GM19351 (cell line): ENCODE results near the gene GPR108.

Source experiments
- ATAC-seq: cut with Tn5 transposase; IDR thresholded peaks from one replicate; pipeline ENCODE4 v1.9.1; 2021; ENCODE audit warnings: mild to moderate bottlenecking, moderate library complexity; ENCODE audit not compliant: unreplicated experiment

The GPR108 gene

DNA sequence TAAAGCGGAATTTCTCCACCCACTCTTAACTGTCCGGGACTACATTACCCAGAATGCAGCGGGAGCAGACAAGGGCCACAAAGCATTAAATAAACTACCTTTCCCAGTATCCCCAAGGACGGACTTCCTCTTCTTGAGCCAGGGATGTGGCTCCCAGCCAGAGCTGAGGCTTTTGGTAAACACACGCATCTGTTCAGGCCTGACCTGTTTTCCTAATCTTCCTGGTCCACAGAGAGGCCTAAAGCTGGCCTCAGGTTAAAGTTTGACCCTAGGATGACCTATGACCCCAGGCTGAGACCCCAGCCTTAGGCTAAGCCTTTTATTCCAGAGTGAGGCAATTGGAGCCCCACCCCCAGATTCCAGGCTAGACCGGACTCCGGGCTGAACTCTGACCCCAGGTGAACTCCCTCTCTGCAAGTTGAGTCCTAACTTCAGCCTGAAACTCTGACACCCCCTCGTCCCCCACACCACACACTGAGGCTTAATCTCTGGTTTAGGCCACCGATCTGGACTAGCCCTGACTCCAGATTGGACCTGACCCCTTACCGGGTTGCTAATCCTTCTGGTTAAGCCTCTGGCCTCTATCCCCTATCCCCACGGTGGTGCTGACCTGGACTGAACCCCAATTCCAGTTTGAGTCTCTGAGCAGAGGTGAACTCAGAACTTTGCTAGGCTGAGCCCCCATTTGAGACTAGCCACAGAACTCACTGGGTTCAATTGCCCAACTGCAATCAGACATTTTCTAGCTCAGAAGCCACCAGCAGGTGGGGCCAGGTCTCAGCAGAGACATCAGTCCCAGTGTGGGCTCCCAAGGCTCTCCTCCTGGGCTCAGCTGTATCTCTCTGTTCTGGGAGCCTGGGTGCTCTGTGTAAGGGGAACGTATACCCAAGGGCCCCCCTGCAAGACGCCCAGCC is 750 bp upstream of the GPR108 start:
- ATAC-seq = no peak

GRCh38 chr19:6736917-6737283 is 480 bp downstream of the GPR108 start:
- ATAC-seq = no peak

DNA sequence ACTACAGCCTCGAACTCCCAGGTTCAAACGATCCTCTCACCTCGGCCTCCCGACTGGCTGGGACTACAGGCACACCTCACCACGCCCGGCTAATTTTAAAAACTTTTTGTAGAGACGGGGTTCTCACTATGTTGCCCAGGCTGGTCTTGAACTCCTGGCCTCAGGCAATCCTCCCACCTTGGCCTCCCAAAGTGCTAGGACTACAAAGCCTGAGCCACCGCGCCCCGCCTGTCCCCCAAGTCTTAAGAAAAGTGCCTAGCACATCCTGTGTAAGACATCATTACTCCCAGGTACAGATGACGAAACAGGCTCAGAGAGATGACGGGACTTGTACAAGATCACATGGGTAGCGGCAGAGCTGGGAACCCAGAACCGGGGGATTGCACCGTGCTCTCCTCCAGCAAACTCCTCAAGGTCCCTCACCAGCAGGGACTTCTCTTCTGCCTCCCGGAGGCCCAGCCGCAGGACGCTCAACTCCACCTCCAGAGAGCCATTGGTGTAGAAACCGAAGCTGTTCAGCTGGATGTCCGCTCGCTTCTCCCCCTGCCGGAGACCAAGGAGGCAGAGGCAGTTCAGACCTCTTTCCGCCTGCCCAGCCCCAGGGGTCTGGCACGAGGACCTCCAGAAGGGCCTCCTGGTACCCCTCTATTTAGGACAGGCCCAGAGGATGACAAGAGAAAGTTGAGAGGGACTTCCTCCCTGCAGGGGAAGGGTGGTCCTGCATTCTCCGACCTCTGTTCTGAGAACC is 1.0 kb downstream of the GPR108 start:
- ATAC-seq = no peak

DNA sequence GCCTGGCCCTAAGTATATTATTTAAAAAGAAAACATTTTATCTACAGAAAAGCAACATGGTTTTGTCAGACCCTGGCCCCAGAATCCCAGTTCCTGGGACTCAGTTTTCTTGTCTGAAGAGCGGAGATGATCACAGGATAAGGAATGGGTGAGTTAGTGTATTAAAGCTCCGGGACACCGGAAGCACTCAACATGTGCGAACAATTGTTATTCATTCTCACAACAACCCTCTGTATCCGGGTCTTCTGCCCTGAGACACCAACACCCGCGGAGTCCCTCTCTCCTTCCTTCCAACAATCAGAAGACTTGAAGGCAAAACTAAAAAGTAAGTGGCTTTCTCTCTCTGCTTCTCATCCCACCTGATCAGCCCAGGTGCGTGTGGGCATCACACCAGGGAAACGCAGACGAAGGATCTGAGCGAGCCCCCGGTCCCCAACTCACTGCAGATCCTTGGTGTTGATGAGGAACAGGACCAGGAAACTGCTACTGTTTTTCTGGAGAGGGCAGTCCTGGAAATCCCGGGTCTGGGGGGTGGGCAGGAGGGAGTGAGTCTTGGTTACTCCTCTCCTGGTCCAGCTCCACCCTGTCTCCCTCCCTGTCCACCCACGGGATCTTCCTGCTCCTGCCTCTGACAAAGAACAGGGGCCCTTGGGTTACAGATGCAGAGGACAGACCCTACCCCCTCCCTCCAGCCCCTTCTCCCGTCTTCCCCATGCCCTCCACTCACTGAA is 2.0 kb downstream of the GPR108 start:
- ATAC-seq = no peak

GRCh38 chr19:6734096-6734696 is 3.2 kb downstream of the GPR108 start:
- no peak for ATAC-seq

DNA sequence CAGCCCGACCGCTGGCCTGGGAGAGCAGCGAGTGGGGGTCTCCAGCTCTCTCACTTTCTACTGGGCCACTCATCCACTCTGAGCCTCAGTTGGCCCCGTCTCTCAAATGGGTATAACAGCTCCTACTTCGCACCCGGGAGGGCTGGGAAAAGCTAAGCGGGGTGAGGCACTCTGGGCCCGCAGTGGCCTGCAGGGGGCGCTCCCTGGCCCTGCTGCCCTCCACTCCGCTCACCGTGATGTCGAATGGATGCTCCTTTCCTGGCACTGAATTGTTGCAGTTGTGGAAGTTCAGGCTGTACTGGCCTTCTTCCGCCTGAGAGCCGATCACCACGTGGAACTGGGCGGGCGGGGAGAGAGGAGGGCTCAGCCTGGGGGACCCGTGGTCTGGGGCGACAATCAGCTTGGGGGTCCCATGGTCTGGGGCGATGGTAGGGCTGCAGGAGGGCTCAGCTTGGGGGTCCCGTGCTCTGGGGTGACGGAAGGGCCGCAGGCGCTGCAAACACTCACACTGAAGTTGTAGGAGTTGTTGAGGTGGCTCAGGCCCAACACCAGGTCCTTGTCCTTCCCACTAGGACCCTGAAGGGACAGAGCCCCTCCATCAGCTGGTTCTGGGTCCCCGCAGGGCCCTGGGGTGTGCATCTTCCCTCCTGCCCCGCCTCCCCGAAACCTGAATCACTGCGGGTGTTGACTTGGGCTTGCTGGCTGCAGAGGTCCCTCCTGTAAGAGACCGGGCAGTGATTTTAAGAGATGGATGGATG is 3.9 kb downstream of the GPR108 start:
- no peak for ATAC-seq

DNA sequence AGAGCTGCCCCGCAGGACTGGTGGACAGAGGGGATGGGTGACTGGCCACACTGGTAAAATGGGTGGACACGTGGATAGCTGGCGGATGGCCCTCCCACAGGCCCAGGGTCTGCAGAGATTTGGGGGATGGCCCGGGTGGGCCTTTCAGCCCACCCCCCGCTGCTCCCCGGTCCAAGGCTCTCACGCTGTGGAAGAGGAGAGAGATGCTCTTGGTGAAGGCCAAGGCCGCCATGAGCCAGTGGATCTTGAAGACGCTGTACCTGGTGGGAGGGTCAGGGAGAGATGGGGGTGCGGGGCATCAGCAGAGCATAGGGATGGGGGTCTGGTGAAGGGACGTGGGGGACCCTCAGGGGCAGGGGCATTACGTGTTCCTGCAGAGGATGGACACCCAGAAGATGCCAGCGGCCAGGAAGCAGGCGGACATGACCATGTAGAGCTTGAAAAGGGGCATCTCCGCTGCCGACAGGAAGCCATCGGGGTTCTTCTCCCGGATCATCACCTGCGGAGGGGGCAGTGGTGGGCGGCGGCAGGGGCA is 4.5 kb downstream of the GPR108 start:
- no peak for ATAC-seq

GRCh38 chr19:6731822-6732221 is 5.6 kb downstream of the GPR108 start:
- ATAC-seq = no peak

GRCh38 chr19:6730941-6731670 is 6.3 kb downstream of the GPR108 start:
- no peak for ATAC-seq

GRCh38 chr19:6730153-6730804 is 7.1 kb downstream of the GPR108 start:
- no peak for ATAC-seq

DNA sequence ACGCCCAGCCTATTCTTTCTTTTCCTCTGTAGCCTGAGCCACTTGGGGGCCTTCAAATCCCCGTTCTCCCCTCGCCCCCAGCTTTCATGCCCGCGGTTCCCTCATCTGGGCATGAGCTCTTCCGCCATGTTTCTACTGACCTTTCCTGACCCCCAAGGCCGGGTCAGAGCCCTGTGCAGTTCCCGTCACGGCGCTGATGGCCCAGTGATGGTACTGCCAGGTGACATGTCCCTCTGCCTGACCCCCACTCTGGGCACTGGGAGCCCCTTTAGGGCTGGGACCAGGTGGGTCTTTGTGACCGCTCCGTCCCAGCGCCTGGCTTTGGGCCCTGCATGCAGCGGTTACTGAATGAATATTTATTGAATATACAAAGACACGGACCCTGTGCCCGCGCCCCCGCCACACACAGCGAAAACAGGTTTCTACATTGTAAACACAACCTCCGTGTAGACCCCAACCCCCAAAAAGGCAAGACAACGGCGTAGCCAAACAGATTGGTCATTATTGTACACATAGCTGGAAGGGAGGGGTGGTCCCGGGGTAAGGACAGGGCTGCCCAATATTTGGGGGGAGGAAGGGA is 7.7 kb downstream of the GPR108 start:
- no peak for ATAC-seq

- no peak for ATAC-seq
Measured at GRCh38 chr19:6728346-6728745, 9.0 kb downstream of the GPR108 start.

DNA sequence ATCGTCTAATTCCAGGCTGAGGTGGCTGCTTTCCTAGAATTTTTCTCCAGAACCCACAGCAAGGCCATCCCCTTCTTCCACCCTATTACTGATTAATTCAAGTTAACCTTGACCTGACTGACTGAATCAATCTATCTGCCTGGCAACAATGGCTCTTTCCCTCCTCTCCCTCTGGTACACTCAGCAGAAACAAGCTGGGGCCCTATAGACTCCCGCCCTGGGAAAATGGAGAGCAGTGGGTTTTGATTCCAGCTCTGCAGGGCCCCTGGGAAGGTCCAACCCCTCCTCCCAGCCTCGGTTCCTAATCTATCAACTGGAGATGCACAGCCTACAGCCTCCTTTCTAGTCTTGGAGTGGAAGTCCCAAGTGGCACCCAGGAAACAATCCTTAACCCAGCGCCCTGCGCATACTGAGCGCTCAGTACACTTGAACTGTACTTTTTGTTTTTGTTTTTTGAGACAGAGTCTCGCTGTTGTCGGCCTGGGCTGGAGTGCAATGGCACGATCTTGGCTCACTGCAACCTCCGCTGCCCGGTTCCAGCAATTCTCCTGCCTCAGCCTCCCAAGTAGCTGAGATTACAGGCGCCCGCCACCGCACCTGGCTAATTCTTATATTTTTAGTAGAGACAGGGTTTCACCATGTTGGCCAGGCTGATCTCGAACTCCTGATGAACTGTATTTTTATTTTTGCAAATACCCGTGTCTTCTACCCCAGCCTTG is 11.7 kb downstream of the GPR108 start:
- no peak for ATAC-seq

DNA sequence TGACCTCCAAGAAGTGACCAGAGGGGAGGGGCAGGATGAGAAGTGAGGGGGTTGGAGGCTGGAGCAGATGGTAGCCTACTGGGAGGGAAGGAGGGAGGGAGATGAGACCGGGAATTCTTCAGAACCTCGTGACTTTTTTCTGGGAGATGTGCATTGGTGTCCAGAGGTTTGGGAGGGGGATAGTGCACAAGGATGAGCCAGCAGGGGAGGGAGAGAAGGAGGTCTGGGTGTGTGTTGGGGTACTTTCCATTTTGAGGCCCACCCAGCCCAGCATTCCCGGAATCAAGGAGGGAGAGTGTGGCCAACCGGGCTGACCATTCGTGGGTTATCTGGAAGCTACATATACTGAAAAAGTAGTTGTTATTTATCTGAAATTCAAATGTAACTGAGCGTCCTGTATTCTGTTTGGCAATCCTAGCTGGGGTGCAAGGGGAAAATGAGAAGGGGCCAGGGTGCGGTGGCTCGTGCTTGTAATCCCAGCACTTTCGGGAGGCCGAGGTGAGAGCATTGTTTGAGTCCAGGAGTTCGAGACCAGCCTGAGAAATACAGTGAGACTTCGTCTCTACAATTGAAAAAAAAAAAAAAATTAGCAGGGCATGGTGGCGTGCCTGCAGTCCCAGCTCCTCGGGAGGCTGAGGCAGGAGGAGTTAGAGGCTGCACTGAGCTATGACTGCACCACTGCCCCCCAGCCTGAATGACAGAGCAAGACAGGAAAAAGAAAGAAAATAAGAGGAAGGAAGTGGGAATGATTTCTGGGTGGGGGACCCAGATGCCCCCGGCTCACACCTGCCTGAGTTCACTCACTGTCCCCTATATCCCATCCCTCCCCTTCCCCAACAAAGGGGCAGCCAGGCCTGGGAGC is 12.5 kb downstream of the GPR108 start:
- ATAC-seq = no peak

- no peak for ATAC-seq
Measured at GRCh38 chr19:6723738-6724137, 13.6 kb downstream of the GPR108 start.

DNA sequence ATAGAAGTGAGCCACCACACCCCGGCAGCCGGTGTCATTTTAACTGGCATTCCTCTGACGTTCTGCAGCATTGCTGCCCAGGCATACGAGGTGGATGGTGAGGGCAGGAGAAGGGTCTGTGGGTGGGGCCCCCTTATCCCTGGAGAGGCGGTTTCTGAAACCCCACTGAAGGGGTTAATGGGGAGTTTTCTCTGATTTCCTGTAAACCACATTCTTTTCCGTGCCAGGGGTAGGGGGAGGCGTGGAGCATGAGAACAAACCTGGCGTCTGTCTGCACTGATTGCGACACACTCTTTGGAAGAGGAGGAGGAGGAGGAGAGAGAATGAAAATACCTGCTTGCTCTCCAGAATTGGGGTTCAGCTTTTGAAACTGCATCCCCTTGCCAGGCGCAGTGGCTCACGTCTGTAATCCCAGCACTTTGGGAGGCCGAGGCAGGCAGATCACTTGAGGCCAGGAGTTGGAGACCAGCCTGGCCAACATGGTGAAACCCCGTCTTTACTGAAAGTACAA is 14.2 kb downstream of the GPR108 start:
- ATAC-seq = no peak

- no peak for ATAC-seq
Measured at GRCh38 chr19:6721773-6722172, 15.6 kb downstream of the GPR108 start.
